NCI-H1694 treated with DMSO at 0.1 percent for 48 hours (cell line): Measurements from ENCODE around the gene ZNF684.
A peak's percentile ranks its signal among the peaks of the same experiment; 100 is the strongest.
"Not testable (repeated sequence)": the region's sequence is repeated elsewhere in the genome, so short reads cannot be mapped to it uniquely, and the experiment has no call there.

Experiments
- DNase-seq: peaks from one replicate; lab custom pipeline; 2025; lab: John Stamatoyannopoulos, UW

ZNF684 gene

GRCh38 chr1:40531381-40532061 lies at the start of gene ZNF684:
Gene ZNF684, plus strand, starts transcription at chr1:40531637. Its CDS starts 1,530 bp downstream, at chr1:40533167.
- DNase-seq, result peak; percentile 91

- DNase-seq, result no peak
Measured at GRCh38 chr1:40495315-40495903, 36.0 kb upstream of the ZNF684 start.

- DNase-seq, result not testable (repeated sequence)
Measured at GRCh38 chr1:40502651-40503050, 28.8 kb upstream of the ZNF684 start.

- DNase-seq, result no peak
Measured at GRCh38 chr1:40507973-40508372, 23.5 kb upstream of the ZNF684 start.

GRCh38 chr1:40508375-40509341 lies 22.8 kb upstream of the ZNF684 start, which contains the start of gene EXO5:
Gene EXO5, plus strand, starts transcription at chr1:40508767. Its CDS starts 5,778 bp downstream, at chr1:40514545.
- peak; percentile 38 for DNase-seq

- DNase-seq, result no peak
Measured at GRCh38 chr1:40519517-40519916, 11.9 kb upstream of the ZNF684 start.

GRCh38 chr1:40530735-40531380 lies 579 bp upstream of the ZNF684 start:
- peak; percentile 20 for DNase-seq

GRCh38 chr1:40532062-40532389 lies 589 bp downstream of the ZNF684 start:
- no peak for DNase-seq

- DNase-seq, result peak; percentile 22
Measured at GRCh38 chr1:40532844-40533424, 1.5 kb downstream of the ZNF684 start.

GRCh38 chr1:40534589-40534988 lies 3.2 kb downstream of the ZNF684 start:
- no peak for DNase-seq

- no peak for DNase-seq
Measured at GRCh38 chr1:40535732-40536131, 4.3 kb downstream of the ZNF684 start.

- DNase-seq, result no peak
Measured at GRCh38 chr1:40539338-40539737, 7.9 kb downstream of the ZNF684 start.

- DNase-seq, result no peak
Measured at GRCh38 chr1:40546957-40547356, 15.5 kb downstream of the ZNF684 start.

- no peak for DNase-seq
Measured at GRCh38 chr1:40553017-40553416, 21.6 kb downstream of the ZNF684 start.

- not testable (repeated sequence) for DNase-seq
Measured at GRCh38 chr1:40554807-40555206, 23.4 kb downstream of the ZNF684 start.

- DNase-seq, result no peak
Measured at GRCh38 chr1:40556121-40556520, 24.7 kb downstream of the ZNF684 start.

- not testable (repeated sequence) for DNase-seq
Measured at GRCh38 chr1:40558241-40558640, 26.8 kb downstream of the ZNF684 start.

- DNase-seq, result no peak
Measured at GRCh38 chr1:40562185-40562584, 30.7 kb downstream of the ZNF684 start.

- no peak for DNase-seq
Measured at GRCh38 chr1:40563266-40563665, 31.8 kb downstream of the ZNF684 start.

GRCh38 chr1:40564506-40564905 lies 33.1 kb downstream of the ZNF684 start:
- no peak for DNase-seq

GRCh38 chr1:40564913-40565312 lies 33.5 kb downstream of the ZNF684 start:
- no peak for DNase-seq

GRCh38 chr1:40567825-40568224 lies 36.4 kb downstream of the ZNF684 start:
- no peak for DNase-seq
